Daoy (cell line): ENCODE results near the gene INTS6. TPM values are rescaled to one million over a fixed set of nuclear protein-coding genes. Genes with fewer than 3 reads are reported as not detected.
"Not testable (repeated sequence)": the region's sequence is repeated elsewhere in the genome, so short reads cannot be mapped to it uniquely, and the experiment has no call there.

Source experiments
- DNase-seq: peaks from one replicate; pipeline ENCODE4 v3.0.0-alpha.2; 2015; ENCODE audit warnings: low read depth
- total RNA-seq: library from RNA; depleted of rRNA; stranded (reverse); fragments of >200 nt; shearing (Covaris generic); gene quantifications from 2 replicates; pipeline ENCODE4 v1.2.3, GENCODE V29; 2014

The INTS6 gene
- total RNA-seq, 1 experiment from 2014 or later = 19.1 TPM

- not testable (repeated sequence) for DNase-seq
Observed at GRCh38 chr13:51415339-51415738, 37.5 kb downstream of the INTS6 start.

DNA sequence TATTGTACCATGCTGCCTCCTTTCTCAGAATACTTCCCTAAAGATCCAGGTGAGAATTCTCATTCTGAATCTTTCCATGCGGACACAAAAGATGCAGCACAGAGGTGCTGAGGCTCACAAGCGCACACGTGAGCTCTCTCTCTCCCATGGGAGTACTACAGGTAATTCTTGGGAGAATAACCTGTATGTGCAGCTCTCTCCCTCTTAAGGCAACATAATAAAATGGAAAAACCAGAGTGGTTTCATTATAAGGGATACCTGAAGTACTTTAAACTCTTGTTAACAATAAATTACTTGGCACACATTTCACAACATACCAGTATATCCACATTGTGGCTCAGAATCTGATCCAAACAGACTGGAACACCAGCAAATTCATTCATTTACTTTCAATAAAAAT is 40.4 kb downstream of the INTS6 start:
- no peak for DNase-seq

DNA sequence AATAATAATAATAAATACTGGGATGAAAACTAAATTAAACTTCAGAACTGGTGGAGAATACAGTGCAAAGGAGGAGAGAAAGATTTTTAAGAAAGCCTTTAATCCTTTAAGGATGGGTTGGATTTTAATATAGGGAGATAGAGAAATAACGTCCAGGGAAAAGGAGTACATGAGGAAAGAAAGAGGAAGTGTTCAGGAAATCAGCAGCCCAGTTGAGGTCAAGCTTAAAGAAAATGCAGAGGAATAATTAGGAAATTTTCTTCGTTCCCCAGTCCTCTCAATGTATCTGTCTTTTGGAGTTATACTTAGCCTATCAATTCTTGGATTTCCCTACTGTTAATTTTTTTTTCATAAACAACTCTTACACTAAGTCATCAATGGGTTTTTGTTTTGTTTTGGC is 47.7 kb downstream of the INTS6 start:
- DNase-seq = no peak

DNA sequence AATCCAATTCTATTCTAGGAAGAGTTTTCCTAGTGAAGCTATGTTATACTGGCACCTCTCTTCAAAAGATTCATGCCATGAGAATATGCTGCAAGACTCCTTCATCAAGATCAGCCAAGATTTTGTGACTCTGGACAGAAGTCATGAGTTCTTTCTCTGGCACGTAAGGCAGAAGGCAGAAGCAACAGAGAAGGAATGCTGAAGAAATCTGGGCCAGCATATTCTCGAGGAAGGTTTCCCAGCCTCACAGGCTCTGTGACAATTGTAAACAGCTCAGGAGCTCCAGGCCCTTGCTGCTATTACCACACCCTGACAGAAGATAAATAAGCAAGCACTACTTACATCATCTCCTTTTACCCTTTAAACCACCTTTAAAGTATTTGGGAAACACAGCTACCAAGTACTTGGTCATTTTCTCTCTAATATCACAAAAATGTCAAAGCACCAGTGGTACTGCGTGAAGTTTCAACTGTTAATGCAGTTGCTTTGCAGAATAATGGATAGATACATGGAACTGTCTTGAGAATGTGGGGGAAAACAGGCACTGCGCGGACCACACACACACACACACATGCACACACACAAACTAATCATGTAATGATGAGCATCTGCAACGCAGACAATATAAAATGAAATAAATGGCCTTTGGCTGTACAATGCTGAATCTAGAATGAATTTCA is 55.4 kb downstream of the INTS6 start:
- DNase-seq = no peak

DNA sequence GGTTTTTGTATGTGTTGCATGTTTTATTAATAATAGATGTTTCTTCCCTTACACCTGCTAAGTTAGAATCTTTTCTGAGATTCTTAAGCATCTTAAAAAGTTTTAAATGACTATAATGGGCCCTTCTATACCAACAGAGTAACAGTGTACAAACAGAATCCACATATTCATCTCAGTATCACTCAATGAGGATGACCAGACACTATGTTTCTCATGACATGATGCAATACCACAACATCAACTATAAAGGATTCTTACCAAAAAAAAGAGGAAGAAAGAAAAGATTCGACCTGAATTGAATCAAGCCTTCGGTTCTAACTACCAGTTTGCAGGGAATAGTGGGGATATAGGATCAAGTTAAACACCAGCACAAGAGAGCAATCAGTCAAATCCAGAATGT is 56.5 kb downstream of the INTS6 start:
- no peak for DNase-seq

DNA sequence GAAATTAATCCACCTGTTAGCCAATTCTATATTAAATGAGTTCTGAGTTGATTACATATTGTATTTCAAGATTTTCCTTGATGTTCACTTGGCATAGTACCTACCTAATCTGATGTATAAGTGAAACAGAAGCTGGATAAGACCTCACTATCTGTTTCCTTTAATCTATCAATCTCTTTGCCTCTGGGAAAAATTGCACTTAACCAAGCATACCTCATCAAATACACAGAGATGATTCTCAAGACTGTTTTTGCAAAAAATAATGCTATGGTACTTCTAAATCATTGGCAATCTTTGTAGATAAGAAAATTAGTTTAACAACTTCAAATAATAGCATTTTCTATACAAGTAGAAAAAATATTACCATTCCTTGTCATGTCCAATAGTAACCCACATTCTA is 58.1 kb downstream of the INTS6 start:
- DNase-seq = no peak

DNA sequence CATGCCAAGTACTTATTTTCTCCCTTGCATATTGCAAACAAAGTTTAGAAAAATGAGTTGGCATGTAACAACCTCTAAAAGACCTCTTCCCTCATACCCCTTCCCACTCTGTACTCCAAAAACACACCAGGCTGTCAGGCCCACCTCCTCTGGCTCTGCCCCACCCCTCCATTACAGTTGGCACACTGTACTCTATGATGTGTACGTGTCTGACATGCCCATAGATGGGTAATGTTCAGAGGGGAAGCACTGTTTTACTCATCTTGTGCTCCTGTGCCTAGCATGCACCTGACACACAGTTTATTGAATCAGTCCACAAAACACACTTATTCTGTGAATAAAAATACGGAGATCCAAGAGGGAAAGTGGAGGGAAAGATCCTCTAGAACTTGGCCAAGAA is 67.7 kb downstream of the INTS6 start:
- DNase-seq = no peak

- DNase-seq = peak; percentile 29
Observed at GRCh38 chr13:51380269-51380668, 72.6 kb downstream of the INTS6 start.

DNA sequence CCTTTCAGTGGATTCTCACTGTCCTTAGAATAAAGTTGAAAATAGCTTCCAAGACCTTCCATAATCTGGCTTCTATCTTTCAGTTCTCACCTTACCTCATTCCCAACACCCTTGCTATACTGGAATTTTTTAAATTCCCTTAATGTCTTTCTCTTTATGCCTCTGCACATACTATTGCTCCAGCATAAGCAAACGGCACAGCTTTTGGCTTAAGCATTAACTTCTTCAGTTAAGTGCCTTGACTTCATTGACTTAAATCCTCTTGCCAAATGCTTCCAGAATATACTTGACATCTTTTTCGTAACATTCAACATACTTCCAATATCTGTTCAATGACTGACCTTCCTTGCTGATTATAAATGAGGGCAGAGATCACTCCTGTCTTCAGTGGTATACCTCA is 79.4 kb downstream of the INTS6 start:
- DNase-seq = no peak

DNA sequence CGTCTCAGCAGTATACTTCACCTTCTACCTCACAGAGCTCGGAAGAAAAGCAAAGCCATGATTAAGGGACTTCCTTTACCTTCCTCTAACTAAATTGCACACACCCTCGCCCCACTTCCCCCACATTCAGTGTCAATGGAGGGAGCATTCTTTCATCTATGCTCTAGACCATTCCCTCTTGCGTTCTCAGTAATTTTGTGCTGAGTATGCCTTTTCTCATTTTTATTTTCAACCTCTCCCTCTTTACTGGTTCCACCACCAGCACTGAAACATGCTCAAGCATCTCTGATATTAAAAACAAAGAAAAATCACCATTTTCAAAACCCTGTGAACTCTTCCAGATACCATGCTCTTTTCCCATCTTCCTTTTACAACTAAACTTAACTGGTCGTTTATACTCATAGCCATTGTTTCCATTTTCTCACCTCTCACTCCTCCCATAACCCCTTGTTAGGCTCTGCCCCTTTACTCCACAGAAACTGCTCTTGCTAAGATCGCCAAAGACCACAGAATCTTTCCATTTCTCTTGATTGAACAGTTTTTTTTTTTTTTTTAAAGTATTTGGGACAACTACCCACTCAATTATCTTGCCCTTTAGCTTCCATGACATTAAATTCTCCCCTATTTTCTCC is 81.0 kb downstream of the INTS6 start:
- no peak for DNase-seq

DNA sequence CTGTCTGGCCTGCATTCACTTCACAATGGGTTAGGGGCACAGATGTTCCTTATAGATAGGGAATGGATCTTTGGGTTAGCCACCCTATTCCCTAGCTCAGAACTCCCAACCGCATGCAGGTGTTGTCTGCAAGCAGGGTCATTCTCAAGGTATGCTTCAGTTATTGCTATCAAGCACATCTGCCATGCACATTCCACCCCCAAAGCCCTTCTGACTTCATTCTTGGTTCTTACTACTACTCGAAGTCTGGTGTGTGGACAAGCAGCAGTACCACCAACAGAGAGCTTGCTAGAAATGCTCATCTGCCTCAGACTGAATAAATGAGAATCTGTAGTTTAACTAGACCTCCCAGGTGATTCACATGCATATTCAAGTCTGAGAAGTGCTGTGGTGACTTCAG is 82.0 kb downstream of the INTS6 start:
- no peak for DNase-seq

DNA sequence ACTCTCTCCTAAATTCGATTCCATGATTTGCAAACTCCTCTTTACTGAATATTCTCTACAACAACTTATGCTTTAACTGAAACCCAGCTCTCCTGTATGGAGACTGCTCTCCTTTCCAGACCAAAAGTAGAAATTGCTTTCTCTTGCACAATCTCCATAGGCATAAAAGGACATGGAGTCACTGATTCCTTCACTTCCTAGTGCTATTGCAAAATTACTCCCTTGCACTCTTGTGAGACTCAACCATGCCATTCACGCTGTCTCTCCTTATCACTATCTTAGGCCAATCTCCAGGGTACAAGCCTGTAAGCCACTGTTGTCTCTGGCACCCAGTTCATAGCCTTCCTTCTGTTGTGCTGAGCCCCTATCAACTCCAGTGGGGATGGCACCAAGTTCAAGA is 82.7 kb downstream of the INTS6 start:
- no peak for DNase-seq

- DNase-seq = peak; percentile 50
Observed at GRCh38 chr13:51364404-51365008, 88.3 kb downstream of the INTS6 start.

DNA sequence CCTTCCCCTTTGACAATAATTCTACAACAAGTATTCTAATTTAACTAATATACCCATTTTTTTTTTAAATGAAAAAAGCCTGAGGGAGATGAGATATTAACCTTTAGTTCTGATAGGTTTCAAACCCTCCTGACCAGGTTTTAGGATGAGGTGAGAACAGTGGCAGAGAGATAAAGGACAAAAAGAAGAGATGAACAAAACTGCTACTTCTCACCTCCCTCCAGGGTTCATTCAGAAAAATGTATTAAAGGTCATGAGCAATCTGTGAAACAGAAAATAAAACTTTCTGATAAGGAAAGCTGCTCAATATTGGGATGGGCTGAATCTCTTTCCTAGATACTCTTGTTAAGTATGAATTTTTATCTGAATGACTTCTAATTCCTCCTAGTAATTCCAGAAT is 89.2 kb downstream of the INTS6 start:
- no peak for DNase-seq

- no peak for DNase-seq
Observed at GRCh38 chr13:51361106-51361505, 91.7 kb downstream of the INTS6 start.

GRCh38 chr13:51360489-51360888 is 92.3 kb downstream of the INTS6 start:
- no peak for DNase-seq

DNA sequence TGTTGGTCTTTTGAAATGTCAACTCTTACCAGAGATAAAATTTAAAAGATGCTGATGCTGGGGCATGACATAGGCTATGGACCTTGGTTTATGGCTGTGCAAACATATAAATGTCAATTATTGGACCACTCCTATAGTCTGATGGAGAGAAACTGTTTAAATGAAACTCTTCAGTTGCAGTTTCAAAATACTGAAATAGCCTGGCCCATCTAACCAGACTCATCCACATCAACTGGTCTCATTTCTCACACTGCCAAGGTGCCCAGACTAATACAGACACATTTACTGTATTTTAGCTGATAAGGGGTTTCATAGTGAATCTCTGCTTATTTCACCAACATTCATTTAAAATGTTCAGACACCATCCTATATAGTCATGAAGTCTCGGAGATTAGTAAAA is 93.5 kb downstream of the INTS6 start:
- no peak for DNase-seq

DNA sequence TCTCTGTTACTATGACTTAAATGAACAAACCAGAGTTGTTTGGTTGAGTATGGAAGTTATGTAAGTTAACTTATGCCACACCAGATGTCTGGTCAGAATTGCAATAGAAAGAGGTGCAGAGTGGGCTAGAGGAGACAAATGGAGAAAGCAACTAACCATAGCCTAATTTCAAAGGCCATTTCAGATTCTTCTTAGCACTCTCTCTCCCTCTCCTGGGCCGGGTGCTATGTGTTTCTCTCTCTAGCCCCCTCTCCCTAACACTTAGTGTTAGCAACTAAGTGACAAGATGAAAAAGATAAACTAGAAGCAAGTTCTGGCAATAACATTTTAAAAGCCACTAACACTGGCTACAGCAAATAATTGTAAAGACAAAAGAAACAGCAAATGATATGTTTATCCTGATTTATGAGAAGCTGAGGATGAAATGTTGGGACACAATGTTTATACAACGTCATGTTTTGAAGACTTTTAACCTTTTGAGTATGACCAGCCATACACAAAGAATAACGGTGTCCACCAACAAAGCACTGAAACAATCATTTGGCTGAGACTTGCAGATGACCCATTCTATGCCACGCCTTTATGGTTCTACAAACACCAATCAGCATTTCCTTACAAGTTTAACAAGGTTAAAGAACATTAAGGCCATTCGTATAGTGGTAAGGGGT is 94.8 kb downstream of the INTS6 start:
- DNase-seq = no peak

- no peak for DNase-seq
Observed at GRCh38 chr13:51355217-51355616, 97.6 kb downstream of the INTS6 start.

DNA sequence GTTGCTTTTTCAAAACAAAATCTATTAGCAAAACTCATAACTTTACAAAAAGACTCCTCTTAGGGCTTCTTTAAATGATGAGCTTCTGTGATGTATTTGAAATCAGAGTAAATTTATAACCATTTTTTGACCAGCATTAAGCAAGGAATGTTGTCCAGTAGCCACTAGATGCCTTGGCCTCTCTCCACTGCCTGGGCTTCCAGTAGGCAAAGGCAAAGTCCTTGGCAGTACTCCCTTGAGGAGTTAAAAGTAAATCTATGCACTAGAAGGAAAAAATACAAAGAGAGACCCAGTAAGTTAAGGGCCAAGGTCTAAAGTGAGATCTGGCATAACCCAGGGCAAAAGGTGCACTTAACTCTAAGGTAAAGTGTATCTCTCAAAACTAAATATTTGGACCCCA is 103.8 kb downstream of the INTS6 start:
- no peak for DNase-seq

DNA sequence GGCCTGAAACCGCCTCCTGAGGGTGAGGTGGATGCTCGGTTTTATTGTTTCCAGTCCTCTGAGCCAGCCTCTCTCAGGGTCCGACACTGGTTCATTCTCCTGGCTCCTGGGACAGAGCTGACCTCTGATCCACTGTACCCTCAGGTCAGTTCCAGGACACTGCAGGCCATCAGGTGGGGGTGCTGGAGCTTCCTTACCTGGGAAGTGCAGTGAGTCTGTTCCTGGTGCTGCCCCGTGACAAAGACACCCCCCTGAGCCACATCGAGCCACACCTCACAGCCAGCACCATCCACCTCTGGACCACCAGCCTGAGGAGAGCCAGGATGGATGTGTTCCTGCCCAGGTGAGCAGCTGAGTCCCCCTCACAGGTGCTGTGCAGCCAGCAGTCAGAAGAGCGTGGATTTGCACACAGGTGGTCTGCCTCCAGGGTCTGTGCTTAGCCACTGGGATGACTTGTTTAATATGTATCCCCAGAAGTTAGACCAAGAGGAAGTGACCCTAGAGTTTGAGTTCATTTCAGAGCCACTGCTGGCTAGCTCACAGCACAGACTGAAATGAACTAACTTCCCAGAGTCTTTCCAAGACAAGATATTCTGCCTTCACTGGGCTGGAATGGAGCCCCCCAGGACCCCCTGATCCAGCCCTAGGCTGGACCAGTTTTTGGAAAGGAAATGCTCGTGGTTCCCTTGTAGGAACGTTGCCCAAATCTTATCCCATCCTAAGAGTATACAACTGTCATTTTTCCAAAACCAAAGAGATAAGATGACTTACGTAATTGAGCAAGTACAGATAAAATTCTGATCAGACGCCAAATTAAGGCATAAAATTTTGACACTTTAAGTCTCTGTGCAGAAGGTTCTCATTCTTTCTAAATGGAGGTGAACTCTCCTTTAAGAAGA is 104.5 kb downstream of the INTS6 start:
- DNase-seq = no peak

GRCh38 chr13:51347099-51347498 is 105.7 kb downstream of the INTS6 start:
- no peak for DNase-seq
